Stimulated activated CD8-positive, alpha-beta memory T cell treated with anti-CD3 and anti-CD28 coated beads, Interleukin-15, amount 100 ng/mL, for 48 hours (primary cell): Measurements from ENCODE around the gene POLD1.
A peak's percentile ranks its signal among the peaks of the same experiment; 100 is the strongest.
"Not testable (repeated sequence)": the region's sequence is repeated elsewhere in the genome, so short reads cannot be mapped to it uniquely, and the experiment has no call there.

Experiments
- DNase-seq, 2 donors: peaks; one replicate each; pipeline ENCODE4 v3.0.0-alpha.2; 2020; ENCODE audit warnings: low read depth in 2 of 2

The POLD1 gene

DNA sequence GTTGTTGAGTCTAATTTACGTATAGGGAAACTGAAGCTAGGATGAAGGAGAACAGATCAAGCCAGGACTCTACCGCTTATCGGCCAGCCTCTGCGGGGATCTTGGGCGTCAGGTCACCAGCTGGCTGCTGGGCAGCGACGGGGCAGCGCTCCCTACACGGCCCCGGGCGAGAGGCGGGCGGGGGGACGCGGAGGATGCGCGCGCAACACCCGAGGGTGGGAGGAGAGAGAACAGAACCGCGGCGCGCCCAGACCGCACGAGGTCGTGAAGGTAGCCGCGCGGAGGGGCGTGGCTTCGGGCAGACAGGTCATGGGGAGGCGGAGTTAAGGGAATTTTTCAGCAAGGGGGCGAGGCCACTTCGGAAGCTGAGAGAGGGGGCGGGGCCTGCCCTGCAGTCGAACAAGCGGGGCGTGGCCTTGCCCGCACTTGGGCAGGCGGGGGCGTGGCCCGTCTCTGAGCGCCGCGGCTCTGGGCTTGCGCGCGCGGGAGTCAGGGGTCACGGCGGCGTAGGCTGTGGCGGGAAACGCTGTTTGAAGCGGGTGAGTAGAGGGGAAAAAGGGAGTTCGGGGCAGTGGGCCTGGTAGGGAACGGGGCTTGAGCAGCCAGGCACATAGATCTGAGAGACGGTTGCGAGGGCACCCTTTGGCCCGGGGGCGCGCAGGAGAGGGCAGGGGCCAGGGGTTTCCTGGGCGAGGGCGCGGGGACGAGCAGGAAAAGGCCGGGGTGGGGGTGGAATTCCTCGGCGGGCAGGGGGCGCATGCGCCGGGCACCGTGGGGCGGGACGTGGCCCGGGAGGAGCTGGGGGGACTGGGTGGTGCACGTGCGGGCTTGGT, at the start of gene POLD1:
Gene POLD1 (plus strand): TSS at position 496 of the 833 bp plus-strand sequence. CDS start 14,505 bp downstream, outside the sequence.
- peak; percentile 98 for DNase-seq

DNA sequence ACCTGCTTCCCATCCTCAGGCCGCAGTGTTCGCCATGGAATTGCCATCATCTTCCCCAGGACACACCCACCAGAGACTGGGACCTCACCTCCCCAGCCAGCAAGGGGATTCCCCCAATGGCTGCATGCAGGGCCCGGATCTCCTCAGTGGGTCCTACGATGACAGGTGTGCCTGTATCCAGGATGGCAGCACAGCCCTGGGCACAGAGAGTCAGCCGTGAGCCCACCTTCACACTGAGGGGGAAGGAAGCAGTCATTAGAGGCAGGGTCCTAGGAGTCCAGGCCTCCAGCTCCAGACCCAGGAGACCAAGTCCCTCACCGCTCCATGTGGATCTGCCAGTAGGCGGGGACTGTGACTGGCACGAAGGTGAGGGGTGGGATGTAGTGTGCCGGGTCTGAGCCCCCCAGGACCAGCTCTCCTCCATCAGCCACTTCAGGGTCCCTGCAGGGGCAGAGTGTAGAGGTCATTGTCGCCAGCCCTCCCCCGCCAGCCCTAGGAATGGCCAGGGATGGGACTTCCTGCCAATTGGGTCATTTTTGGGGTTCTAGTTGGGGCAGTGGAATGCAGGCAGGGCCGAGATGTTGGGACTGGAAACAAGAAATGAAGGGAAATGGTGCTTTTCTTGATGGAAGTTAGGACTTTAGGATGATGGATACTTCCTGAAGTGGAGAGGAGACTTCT, 49.3 kb upstream of the POLD1 start:
- no peak for DNase-seq

DNA sequence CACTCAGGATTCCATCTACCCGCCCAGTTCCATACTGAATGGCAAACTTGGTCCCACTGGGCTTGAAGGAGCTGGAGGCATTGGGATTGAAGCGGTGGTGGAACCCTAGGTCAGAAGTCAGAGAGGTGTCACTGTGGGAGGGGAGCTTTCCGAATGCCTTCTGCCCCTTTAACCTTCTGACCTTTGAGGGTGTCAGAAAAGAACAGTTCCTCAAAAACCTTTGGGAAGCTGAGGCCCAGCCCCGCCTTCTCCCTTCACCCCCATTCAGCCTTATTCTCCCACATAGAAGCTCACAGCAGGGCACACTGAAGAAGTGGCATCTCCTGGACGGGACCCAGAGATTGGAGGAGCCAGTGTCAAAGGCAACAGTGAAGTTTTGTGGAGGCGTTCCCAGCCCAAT, 47.1 kb upstream of the POLD1 start:
- not testable (repeated sequence) for DNase-seq

DNA sequence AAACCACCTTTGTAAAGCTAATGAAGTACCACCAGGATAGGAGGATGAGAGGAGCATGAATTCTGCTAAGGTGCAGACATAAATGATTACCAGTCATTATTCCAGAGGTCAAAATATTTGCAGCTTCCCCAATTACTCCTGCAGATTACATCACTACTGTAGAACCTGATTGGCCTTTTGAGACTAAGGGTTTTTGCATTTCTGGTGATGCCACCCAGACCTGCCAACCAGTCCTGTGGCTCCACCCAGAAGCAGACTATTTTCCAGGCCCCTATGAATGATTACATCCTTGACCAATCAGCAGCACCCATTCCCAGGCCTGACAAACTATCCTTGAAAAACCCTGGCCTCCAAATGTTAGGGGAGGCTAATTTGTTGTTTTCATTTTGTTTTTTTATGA, 43.8 kb upstream of the POLD1 start:
- no peak for DNase-seq

DNA sequence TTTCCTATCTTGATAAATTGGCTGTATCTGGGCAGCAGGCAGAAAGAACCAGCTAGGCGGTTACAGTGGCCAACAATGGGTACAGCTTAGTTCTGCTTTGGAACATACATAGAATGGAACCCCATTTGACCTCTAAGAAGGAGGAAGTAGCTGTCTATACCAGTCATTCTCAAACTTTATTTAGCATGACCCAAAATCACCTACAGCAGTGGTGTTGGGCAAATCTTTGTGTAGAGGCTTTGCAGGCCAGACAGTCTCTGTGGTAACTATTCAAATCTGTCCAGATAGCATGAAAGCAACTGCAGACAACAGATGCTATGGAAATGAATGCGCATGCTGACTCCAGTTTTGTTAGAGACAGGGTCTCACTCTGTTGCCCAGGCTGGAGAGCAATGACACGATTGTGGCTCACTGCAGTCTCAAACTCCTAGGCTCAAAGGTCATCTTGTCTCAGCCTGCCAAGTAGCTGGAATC, 43.0 kb upstream of the POLD1 start:
- DNase-seq: no peak

DNA sequence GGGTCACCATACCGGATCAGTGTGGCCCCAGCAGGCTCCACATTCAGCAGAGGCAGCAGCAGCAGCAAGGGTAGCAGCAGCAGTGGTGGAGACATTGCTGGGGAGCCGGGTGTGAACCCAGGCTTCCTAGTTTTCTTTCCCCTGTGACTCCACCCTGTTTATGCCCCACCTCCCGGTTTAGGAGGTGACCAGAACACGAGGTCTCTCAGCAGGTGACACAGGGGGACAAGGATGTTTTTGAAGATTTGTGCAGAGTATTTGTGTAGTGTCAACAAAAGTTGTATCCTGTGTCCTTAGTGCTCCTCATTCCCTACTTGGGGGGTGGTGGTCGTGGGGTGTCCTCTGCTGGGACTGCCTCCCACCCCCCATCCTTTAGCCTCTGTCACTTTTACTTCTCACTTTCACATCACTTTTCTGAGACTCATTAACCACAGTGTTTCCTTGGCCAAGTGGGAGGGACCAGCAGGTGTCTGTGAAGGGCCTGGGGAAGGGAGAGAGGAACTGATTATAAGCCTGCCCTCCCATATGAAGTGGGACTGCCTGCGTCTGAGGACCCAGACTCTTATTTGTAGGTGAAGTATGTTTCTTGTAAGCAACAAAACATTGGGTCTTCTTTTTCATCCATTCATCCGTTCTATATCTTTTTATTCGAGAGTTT, 39.4 kb upstream of the POLD1 start:
- DNase-seq: no peak

DNA sequence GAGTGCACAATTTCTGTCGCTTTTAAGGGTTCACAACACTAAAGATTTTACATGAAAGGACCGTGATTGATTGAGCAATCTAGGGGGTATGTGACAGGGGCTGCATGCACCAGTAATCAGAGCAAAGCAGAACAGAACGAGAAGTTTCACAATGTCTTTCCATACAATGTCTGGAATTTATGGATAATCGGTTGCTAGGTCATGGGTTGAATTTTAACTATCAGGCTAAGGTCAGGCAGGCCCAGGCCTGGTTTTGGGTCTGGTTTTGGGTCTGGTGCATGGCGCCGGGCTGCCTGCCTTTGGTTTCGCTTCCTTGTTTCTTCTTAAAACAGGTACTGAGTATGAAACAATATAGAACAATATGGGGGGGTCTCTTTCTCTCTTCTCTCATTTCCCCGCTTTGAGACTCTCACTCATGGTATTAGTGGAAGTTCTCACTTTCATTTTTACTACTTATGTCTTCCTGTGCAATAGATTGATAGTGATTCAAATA, 37.0 kb upstream of the POLD1 start:
- DNase-seq: not testable (repeated sequence)

DNA sequence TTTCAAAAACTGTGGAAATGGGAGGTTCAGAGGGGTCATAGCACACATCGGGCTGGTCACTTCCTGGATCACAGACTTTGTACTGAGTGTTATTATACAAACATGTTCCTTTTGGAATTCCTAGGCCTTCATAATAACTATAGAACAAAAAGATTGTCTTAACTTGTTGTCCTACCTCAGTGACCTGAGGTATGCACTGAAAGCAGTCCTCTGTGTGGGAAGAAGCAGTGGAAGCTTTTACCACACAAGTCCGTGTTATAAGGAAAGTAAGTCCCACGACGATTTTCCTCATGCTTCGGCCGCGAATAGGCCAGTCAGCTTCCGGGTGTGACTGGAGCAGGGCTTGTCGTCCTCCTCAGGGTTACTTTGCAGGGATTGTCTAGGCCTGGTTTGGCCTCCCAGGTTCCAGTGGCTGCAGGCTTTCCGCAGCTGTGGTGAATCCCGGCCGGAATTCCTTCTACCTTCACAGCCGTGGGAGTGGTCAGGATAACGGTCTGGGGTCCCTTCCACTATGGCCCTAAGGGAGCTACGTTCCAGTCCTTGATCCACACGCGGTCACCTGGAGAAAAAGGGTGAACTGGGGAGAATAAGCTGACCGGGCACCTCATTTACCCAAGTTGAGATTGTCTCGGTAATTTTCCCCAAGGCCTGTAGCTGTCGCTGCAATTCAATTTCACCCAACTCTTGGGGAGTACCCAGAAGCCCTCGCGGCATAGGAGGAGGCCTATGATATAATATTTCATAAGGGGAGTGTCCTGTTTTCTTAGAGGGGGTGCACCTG, 34.7 kb upstream of the POLD1 start:
- no peak for DNase-seq

DNA sequence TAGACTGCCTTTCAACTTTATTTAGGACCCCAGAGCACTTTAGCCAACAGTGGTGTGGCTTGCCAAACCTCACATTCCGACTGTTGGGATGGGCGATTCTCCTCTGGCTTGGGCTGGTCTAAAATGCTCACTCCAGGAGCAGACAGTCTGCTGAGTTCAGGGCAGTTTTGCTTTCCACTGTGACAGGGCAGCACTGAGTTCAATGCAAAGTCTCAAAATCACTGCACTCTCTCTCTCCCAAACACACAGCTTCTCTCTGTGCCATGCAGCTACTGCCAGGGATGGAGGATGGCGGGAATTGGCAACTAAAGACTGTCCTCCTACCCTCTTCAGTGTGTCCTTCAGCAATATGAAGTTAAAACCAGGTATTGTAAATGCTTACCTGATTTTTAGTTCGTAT, 31.9 kb upstream of the POLD1 start:
- DNase-seq: no peak

DNA sequence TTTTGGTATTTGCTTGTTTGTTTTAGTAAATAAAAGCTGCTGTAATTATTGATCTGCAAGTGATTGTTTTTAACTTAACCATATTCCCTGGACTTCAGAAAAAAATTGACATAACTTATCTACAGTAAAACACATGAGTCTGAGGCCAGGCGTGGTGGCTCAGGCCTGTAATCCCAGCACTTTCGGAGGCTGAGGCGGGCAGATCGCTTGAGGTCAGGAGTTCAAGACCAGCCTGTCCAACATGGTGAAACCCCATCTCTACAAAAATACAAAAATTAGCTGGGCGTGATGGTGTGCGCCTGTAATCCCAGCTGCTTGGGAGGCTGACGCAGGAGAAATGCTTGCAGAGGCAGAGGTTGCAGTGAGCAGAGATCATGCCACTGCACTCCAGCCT, 30.7 kb upstream of the POLD1 start:
- not testable (repeated sequence) for DNase-seq

DNA sequence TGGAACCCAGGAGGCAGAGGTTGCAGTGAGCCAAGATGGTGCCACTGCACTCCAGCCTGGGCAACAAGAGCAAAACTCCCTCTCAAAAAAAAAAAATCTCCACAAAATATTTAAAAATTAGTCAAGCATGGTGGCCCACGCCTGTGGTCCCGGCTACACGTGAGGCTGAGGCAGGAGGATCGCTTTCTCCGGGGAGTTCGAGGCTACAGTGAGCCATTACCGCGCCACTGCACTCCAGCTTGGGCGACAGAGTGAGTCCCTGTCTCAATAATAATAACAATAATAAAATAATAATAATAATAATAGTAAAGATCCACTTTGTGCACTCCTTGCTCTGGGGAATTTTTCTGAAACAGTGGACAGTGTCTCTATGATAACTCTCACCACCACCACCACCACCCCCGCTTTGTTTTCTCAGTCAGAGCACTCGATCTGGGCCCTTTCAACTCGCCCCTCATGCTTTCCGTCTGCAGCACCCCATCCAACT, 27.4 kb upstream of the POLD1 start:
- no peak for DNase-seq

DNA sequence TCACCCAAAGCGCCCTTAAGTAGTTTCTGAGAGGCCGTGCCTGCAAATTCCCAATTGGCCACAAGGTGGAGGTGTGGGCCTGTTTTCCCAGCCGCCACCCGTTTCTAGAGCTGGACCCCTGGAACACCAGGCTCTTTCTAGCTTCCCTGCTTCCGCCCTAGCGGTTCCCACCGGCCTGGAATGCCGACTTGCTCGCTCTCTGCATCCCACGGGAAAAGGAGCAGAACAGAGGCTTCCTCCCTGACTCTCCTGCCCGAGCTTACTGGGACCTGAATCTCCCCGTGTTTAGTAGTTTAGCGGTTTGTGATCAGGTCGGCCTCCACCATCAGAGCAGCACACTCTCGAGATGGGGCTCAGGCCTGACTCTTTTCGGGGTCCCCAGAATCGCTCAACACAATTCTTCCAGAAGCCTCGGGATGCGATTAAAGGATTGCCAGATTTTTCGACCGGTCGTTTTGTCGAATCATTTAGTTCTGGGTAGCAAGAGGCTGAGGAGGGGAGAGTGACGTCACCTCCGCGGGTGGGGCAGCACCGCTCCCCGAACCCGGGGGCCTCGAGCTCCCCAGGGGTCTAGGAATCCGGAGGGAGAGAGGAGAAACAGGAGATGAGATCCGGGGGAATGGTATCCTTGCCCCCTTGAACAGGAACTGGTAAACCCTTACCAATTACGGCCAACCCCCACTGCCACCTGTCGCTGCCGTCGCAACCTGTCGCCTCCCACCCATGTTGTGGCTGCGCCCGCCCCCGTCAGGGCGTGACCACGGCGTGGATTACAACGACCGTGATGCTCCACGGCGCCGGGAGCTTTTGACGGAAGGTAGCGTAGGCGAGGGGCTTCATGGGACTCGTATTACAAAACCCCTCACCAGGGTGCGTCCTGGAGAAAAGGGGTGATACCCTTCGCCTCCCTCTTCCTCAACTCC, 26.7 kb upstream of the POLD1 start:
- peak; percentile 78 to 83 for DNase-seq

DNA sequence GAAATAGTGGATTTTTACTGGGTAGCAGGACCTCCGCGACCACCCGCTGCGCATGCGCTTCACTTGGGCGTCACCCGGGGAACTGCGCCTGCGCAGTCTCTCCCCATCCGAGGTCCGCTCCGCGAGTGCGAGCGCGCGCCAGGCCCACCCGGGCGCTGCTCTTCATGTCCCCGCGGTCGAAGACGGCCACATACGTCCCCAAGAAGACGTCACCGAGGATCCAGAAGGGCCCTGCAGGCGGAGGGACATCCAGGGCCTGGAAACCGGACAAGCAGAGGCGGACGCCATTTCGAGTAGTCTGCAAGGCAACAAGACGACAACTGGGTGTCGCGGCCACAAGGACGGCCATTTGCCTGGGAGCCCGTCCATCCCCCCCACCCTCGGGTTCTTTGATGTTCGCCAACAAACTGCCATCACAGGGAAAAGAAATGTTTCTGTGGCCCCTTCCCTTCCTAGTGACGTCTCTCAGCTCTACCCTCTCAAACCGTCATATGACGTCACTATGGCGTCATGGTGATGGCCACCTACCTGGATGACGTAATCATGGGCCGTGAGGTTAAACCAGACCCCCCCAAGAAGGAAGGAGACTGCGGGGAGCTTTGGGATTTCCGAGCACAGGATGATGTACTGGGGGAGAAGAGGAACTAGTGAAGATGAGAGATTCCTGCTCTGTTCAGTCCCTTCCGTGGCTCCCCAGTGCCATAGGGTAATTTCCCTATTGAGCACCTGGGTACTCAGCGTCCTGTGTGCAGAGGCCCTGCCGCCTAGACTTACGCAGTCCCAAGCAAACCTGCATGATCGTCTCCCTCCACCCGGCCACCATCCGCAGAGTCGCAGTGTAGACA, 25.4 kb upstream of the POLD1 start:
- peak; percentile 61 to 68 for DNase-seq

DNA sequence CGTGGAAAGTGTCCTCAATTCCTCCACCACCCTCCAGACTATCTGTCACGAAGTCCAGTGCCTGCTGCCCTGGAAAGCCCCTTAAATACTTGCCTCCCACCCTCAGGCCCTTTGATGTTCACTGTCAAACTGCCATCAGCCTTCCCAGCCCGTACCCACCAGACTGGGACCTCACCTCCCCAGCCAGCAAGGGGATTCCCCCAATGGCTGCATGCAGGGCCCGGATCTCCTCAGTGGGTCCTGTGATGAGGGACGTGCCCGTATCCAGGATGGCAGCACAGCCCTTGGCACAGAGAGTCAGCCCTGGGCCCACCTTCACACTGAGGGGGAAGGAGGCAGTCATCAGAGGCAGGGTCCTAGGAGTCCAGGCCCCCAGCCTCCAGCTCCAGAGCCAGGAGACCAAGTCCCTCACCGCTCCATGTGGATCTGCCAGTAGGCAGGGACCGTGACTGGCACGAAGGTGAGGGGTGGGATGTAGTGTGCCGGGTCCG, 24.8 kb upstream of the POLD1 start:
- no peak for DNase-seq

DNA sequence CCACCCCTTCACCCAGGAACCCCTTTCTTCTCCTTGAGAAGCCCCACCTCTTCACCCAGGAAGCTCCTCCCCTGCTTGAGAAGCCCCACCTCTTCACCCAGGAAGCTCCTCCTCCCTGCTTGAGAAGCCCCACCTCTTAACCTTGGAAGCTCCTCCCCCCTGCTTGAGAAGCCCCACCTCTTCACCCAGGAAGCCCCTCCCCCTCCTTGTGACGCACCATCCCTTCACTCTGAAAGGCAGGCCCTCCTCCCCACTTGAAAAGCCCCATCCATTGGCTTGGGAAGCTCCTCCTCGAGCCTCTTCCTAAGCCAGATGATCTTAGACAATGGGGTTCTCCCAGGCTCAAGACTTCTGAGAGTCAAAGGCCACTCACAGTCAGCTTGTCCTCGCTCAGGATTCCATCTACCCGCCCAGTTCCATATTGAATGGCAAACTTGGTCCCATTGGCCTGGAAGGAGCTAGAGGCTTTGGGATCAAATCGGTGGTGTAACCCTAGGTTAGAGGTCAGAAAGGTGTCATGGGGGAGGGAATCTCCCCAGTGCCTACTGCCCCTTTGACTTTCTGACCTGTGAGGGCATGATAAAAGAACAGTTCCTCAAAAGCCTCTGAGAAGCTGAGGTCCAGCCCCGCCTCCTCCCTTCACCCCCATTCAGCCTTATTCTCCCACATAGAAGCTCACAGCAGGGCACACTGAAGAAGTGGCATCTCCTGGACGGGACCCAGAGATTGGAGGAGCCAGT, 22.7 kb upstream of the POLD1 start:
- DNase-seq: no peak

DNA sequence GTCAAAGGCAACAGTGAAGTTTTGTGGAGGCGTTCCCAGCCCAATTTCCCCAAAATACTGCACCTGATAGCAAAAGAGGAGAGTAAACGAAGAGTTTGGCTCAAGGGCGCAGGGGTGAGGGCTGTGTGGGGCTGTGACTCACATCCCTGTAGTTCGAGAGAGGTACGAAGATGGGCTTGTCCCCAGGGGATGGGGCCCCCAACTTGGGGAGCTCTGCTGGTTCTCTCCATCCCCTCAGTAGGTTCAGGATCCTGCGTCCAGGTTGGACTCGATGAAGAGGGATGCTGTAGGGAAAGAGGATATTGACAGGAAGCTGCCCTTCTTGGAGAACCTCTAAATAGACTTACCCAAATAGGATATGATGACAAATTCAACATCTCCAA, 22.1 kb upstream of the POLD1 start:
- no peak for DNase-seq

DNA sequence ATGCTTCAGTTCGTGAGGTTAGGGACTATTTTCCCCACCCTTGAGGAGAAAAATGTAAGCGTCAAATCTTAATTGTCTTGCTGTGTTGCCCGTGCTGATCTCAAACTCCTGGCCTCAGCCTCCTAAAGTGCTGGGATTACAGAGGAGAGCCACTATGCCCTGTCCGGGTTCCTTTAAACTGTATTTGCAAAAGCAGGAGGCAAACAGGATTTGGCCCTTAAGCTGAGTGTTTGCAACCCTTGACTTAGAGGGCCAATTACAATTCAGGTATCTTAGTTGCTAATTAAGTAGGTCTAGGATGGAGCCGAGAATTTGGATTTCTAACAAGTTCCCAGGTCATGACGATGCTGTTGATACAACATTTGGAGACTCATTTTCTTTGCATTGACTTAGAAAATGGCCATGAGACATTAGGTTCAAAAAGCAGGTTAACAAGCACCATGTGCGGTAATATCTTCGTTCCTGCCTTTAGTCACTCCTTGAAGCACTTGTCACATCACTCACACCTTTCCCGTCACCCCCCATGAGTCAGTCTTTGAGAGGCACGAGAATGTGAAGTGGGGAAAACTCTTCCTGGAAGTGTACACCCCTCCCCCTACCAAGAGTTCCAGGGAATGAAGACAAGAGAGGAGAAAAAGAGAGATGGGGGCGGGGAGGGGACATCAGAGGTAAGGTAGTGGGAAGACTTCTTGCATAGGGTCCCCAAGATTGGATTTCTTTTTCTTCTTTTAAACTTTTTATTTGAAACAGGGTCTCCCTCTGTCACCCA, 21.3 kb upstream of the POLD1 start:
- peak in 1 of 2 donors; percentile 52 for DNase-seq
